Psoas muscle (tissue), 8 donors: ENCODE results near the gene TGFB2. TPM values are rescaled to one million over a fixed set of nuclear protein-coding genes. Genes with fewer than 3 reads are reported as not detected.
A peak's percentile ranks its signal among the peaks of the same experiment; 100 is the strongest.

Experiments
- ATAC-seq, 4 donors: fragments of 200-7000 bp; cut with Tn5 transposase; one replicate each; pipeline ENCODE4 v1.9.1; 2020; ENCODE audit warnings: moderate library complexity in 3 of 4, mild to moderate bottlenecking in 2 of 4
- DNase-seq, 2 donors: peaks; one replicate each; pipeline ENCODE4 v3.0.0-alpha.2; 2020
- H3K27ac ChIP-seq: fragments of 200-600 bp; one replicate; pipeline ENCODE4 v1.8.0; 2022
- H3K27me3 ChIP-seq, 3 donors: fragments of 200-600 bp in 1 of 3; one replicate each; pipeline versions ENCODE4 v1.6.1 to v1.8.0; 2013 to 2022; ENCODE audit warnings: low read length in 2 of 3, mild to moderate bottlenecking in 2 of 3, moderate library complexity in 1 of 3; ENCODE audit not compliant: insufficient read depth in 3 of 3
- H3K36me3 ChIP-seq, 2 donors: fragments of 200-600 bp in 1 of 2; one replicate each; pipeline versions ENCODE4 v1.6.1 to v1.8.0; 2013 to 2022; ENCODE audit warnings: low read depth in 1 of 2, mild to moderate bottlenecking in 1 of 2, moderate library complexity in 1 of 2; ENCODE audit not compliant: insufficient read depth in 1 of 2
- H3K4me1 ChIP-seq: fragments of 200-600 bp; one replicate; pipeline ENCODE4 v1.8.0; 2022
- H3K4me3 ChIP-seq: fragments of 200-600 bp; one replicate; pipeline ENCODE4 v1.8.0; 2022; ENCODE audit warnings: mild to moderate bottlenecking
- H3K9me3 ChIP-seq: fragments of 200-600 bp; one replicate; pipeline ENCODE4 v1.8.0; 2022
- CTCF ChIP-seq: fragments of 200-600 bp; IDR thresholded peaks from one replicate; pipeline ENCODE4 v1.8.0; 2022; ENCODE audit warnings: antibody characterized with exemption
- WGBS, 3 donors: extraction: QIAGEN DNeasy Blood & Tissue Kit; methylation state at CpG; one replicate each; pipeline versions ENCODE4 v1.1.6 to v1.1.7; 2013; 5-methylcytosine and 5-hydroxymethylcytosine counted together
- intact Hi-C, 2 donors: fragments of 100-400 bp; cut with DNase I; formaldehyde crosslinking; loops; one replicate each; pipeline versions ENCODE4 v1.11.0 to v1.14.2; 2022
- polyA plus RNA-seq, 3 donors: library from polyadenylated mRNA; stranded (reverse); fragments of 200-250 nt; gene quantifications; one replicate each; pipeline ENCODE4 v1.2.3, GENCODE V29; 2013
- total RNA-seq, 4 donors: library from RNA; stranded (reverse); fragmentation: NEBNext Ultra II Directional in 2 of 4; extraction: Animal tissue kit (Norgen Biotek cat#: 25700) in 2 of 4; gene quantifications; one replicate each; pipeline versions ENCODE4 v1.2.1 to v1.2.4, GENCODE V29; 2021 to 2023
- donor health status: healthy with polysubstance abuse.
- donor health status: DM: no; HTN: no; CAD: no; lungs with moderate emphysema.
- donor health status: Bipolar disorder and iron deficiency.
- donor health status: healthy.
- donor health status: DM: yes; HTN: yes; CAD: no.
- donor health status: DM: no; HTN: no; CAD: no.
- donor health status: DM: no; HTN: no; CAD: no.
- donor health status: DM: yes; HTN: yes; CAD: no.

The TGFB2 gene
- total and polyA plus RNA-seq, 7 donors, result 0.43 to 35.4 (median 5.1) TPM

DNA sequence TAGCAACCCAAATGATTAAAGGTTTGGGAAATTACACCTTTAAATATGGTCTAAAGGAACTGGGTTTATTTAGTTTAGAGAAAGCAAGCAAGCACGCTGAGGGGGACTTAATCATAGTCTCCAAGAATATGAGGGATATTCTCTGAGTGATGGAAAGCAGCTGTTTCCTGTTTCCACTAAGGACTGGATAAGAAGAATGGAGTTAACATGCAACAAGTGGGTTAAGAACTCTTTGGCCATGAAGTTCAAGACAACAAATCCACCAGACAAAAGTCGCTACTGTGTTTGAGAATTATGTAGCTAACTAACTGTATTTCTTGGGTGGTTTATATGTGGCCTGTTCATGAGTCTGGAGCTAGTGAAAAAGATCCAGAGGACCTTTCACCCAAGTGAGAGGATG is 85.7 kb downstream of the TGFB2 start:
- Histone ChIP-seq H3K36me3 (no peaks in the 10 kb centered on the region), H3K4me3 (no peak overlapping the region), H3K27me3 (no peaks in the 10 kb centered on the region), H3K4me1 (peaks cover 31% of the 10 kb centered on the region), H3K9me3 (no peaks in the 10 kb centered on the region), H3K27ac (peak overlapping the region; percentile 52)
- ATAC-seq, result no peak
- intact Hi-C loops, result no loop called here
- no peak for DNase-seq
- 34 to 58% (median 47%) methylated on average over 2 of the region's 2 CpGs for WGBS, 3 donors
- TF ChIP-seq CTCF, result no peak

- ATAC-seq (no peak), DNase-seq (no peak)
- 56 to 68% (median 59%) methylated on average over 1 of the region's 1 CpG for WGBS, 3 donors
- intact Hi-C loops, result no loop called here
- Histone ChIP-seq H3K4me1 (peaks cover 26% of the 10 kb centered on the region), H3K9me3 (no peaks in the 10 kb centered on the region), H3K27me3 (no peaks in the 10 kb centered on the region), H3K27ac (peak overlapping the region; percentile 74), H3K4me3 (no peak overlapping the region), H3K36me3 (no peaks in the 10 kb centered on the region)
- no peak for TF ChIP-seq CTCF
Measured at GRCh38 chr1:218431476-218431875, 86.3 kb downstream of the TGFB2 start.

DNA sequence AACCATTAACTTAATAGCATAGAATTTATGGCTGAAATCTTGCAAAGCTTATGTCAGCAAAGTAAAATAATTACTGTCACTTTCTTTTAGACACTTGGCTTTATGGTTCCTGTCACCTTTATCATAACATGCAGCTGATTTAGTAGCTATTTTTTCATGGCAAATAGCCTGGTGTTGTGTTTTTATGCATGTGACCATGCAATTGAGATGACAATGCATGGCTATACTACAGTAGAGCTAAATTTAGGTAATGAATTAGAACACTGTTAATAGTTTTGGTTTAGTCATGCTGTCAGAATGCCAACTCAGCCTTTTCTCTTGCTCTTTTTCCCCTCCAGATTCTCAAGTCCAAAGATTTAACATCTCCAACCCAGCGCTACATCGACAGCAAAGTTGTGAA is 88.6 kb downstream of the TGFB2 start:
- Histone ChIP-seq H3K4me3 (no peak overlapping the region), H3K9me3 (no peaks in the 10 kb centered on the region), H3K27ac (peak overlapping the region; percentile 74), H3K4me1 (peaks cover 35% of the 10 kb centered on the region), H3K36me3 (no peaks in the 10 kb centered on the region), H3K27me3 (no peaks in the 10 kb centered on the region)
- WGBS, 3 donors, result 88 to 98% (median 92%) methylated on average over 2 of the region's 2 CpGs
- intact Hi-C loops, result no loop called here
- TF ChIP-seq CTCF, result no peak
- no peak for DNase-seq
- peak; percentile 46 to 65 (median 54) for ATAC-seq

DNA sequence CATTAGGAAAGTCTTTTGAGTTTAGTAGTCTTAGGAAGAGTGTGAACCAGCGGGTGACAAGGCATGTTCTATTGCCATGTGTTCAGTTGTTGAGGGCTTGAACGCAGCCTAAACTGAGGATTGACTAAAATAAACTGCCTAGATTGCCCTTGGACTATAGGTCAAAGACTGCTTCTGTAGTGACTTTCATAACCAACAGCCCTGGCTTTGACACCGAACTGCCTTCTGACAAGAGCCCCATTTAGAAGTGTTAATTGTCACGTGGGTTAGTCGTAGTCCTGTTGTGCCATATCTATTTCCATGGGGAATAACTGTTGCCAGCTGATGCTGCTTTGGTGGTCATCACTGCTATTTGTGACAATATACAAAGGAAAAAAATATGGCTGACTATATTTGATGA is 90.4 kb downstream of the TGFB2 start:
- Histone ChIP-seq H3K27me3 (no peaks in the 10 kb centered on the region), H3K9me3 (no peaks in the 10 kb centered on the region), H3K4me1 (peaks cover 38% of the 10 kb centered on the region), H3K36me3 (no peaks in the 10 kb centered on the region), H3K4me3 (no peak overlapping the region), H3K27ac (peak overlapping the region; percentile 74)
- DNase-seq, result no peak
- intact Hi-C loops, result loop anchor here in 1 of 2 donors (5.0 kb wide), 1 partner anchor 88 kb away; the partner anchor contains the start of gene TGFB2
- peak in 3 of 4 donors; percentile 8 to 60 (median 55) for ATAC-seq
- TF ChIP-seq CTCF, result no peak
- 30 to 41% (median 36%) methylated on average over 5 of the region's 5 CpGs for WGBS, 3 donors

DNA sequence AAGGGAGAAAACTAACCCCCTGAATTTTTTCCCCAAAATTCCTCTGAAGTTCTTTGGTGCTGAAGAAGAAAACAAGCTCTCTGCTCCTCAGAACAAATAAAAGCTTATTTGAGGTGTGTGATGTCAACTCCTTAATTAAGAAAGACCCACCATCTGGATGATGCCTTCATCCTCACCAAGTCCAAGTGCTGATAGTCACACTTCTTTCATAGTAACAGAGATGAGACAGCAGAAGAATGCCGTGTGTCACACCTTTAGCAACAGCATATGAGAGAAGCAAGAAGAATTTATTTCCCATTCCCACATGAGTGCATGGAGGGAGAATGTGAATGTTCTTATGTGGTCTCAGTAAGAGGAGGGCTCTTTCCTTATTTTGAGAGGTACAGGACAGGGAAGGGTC is 91.2 kb downstream of the TGFB2 start:
- DNase-seq (no peak), ATAC-seq (peak in 3 of 4 donors; percentile 60 to 80 (median 75))
- no peak for TF ChIP-seq CTCF
- intact Hi-C loops, result loop anchor here in 1 of 2 donors (5.0 kb wide), 1 partner anchor 89 kb away; the partner anchor contains the start of gene TGFB2
- Histone ChIP-seq H3K4me3 (no peak overlapping the region), H3K36me3 (no peaks in the 10 kb centered on the region), H3K4me1 (peaks cover 43% of the 10 kb centered on the region), H3K27ac (peak overlapping the region; percentile 74), H3K27me3 (no peaks in the 10 kb centered on the region), H3K9me3 (no peaks in the 10 kb centered on the region)
- 49 to 71% (median 53%) methylated on average over 1 of the region's 1 CpG for WGBS, 3 donors
